Progenitor cell of endocrine pancreas (in vitro differentiated cells): ENCODE results near the gene SHISAL1. TPM values are rescaled to one million over a fixed set of nuclear protein-coding genes. Genes with fewer than 3 reads are reported as not detected.

ENCODE experiments used
- DNase-seq: peaks from one replicate; pipeline ENCODE4 v3.0.0; 2021; ENCODE audit warnings: low spot score; ENCODE audit not compliant: unreplicated experiment
- H3K27ac Mint-ChIP-seq: 2 replicates; pipeline ENCODE4 v1.8.0; 2021; ENCODE audit warnings: mild to moderate bottlenecking, moderate library complexity, mixed read lengths
- H3K27me3 Mint-ChIP-seq: 2 replicates; pipeline ENCODE4 v1.8.0; 2021; ENCODE audit warnings: mixed read lengths
- H3K36me3 Mint-ChIP-seq: 2 replicates; pipeline ENCODE4 v1.8.0; 2022; ENCODE audit warnings: mixed read lengths; ENCODE audit not compliant: insufficient read depth
- H3K4me1 Mint-ChIP-seq: 2 replicates; pipeline ENCODE4 v1.8.0; 2021; ENCODE audit warnings: low read depth, mixed read lengths
- H3K4me3 Mint-ChIP-seq: 2 replicates; pipeline ENCODE4 v1.8.0; 2021; ENCODE audit warnings: low read depth, mild to moderate bottlenecking, moderate library complexity, mixed read lengths
- H3K9me3 Mint-ChIP-seq: 2 replicates; pipeline ENCODE4 v1.8.0; 2021; ENCODE audit warnings: low read depth, mixed read lengths
- total RNA-seq: library from RNA; stranded (reverse); gene quantifications from 2 replicates; pipeline ENCODE4 v1.2.1, GENCODE V29; 2021
- TF ChIP-seq, protein P1 (sequence below): fragments of 200-600 bp; sonication (generic); IDR thresholded peaks from one replicate; pipeline ENCODE4 v1.5.0; 2021; ENCODE audit warnings: antibody characterized with exemption, mild to moderate bottlenecking; ENCODE audit not compliant: unreplicated experiment

The SHISAL1 gene
- total RNA-seq, 1 donor from 2014 or later = 0.46 TPM

DNA sequence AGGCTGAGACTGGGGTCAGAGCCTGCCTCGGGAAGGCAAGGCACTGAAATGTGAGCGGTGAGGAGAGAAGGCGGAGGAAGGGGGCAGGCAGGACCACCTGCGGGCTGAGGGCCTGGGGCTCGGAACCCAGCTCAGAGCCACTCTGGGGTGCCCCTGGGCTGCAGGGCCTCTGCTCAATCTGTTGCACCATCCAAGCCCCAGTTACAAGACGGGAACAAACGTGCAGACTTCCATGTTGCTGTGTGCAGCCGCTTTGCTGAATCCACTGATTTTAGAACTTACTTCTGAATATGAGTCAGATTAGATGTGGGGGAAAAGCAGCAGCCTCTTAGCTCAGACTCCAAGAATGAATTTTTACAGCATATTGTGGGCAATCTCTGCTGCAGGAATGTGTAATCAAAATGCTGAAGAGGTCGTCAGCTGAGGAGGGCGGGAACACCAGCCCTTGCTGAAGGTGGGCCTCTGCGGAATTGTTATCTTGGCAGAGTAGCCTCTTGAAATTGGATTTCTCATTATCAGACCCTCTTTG lies 110.4 kb downstream of the SHISAL1 start:
- Mint-ChIP-seq H3K9me3 (no peaks in the 10 kb centered on the region), H3K36me3 (no peaks in the 10 kb centered on the region), H3K27me3 (peaks cover 16% of the 10 kb centered on the region), H3K4me3 (no peak overlapping the region), H3K27ac (no peak overlapping the region), H3K4me1 (no peaks in the 10 kb centered on the region)
- no peak for DNase-seq
- TF ChIP-seq, protein P1, sequence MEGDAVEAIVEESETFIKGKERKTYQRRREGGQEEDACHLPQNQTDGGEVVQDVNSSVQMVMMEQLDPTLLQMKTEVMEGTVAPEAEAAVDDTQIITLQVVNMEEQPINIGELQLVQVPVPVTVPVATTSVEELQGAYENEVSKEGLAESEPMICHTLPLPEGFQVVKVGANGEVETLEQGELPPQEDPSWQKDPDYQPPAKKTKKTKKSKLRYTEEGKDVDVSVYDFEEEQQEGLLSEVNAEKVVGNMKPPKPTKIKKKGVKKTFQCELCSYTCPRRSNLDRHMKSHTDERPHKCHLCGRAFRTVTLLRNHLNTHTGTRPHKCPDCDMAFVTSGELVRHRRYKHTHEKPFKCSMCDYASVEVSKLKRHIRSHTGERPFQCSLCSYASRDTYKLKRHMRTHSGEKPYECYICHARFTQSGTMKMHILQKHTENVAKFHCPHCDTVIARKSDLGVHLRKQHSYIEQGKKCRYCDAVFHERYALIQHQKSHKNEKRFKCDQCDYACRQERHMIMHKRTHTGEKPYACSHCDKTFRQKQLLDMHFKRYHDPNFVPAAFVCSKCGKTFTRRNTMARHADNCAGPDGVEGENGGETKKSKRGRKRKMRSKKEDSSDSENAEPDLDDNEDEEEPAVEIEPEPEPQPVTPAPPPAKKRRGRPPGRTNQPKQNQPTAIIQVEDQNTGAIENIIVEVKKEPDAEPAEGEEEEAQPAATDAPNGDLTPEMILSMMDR = no peak

GRCh38 chr22:44201665-44202064 lies 111.1 kb downstream of the SHISAL1 start:
- no peak for DNase-seq
- H3K9me3 Mint-ChIP-seq = no peaks in the 10 kb centered on the region
- TF ChIP-seq, protein P1 = no peak
- no peak overlapping the region for H3K4me3 Mint-ChIP-seq
- no peak overlapping the region for H3K27ac Mint-ChIP-seq
- peaks cover 16% of the 10 kb centered on the region for H3K27me3 Mint-ChIP-seq
- H3K36me3 Mint-ChIP-seq = no peaks in the 10 kb centered on the region
- H3K4me1 Mint-ChIP-seq = no peaks in the 10 kb centered on the region

- no peaks in the 10 kb centered on the region for H3K9me3 Mint-ChIP-seq
- TF ChIP-seq, protein P1 = no peak
- peaks cover 16% of the 10 kb centered on the region for H3K27me3 Mint-ChIP-seq
- H3K4me1 Mint-ChIP-seq = no peaks in the 10 kb centered on the region
- no peak overlapping the region for H3K4me3 Mint-ChIP-seq
- H3K36me3 Mint-ChIP-seq = no peaks in the 10 kb centered on the region
- no peak for DNase-seq
- no peak overlapping the region for H3K27ac Mint-ChIP-seq
Observed at GRCh38 chr22:44200855-44201550, 111.7 kb downstream of the SHISAL1 start.

DNA sequence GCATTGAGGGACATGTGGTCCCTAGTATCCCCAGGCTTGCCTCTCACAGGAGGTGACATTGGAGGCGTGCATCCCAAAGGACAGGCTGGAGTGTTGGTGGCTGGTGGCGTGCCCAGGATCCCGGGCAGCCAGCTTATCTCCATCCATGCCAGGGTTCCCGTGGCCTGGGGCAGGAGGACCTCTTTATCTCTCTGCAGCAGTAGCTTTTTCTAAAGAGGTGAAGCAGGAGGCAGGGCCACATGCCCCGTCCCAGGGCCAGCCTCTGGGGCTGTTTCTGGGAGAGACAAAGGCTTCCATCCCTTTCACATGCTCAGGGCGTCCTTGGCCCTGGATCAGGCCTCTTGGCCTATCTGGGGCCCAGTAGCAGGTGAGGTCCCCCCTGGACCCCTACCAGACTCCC lies 112.3 kb downstream of the SHISAL1 start:
- H3K4me3 Mint-ChIP-seq = no peak overlapping the region
- H3K4me1 Mint-ChIP-seq = no peaks in the 10 kb centered on the region
- TF ChIP-seq, protein P1 = no peak
- no peak overlapping the region for H3K27ac Mint-ChIP-seq
- DNase-seq = no peak
- H3K9me3 Mint-ChIP-seq = no peaks in the 10 kb centered on the region
- no peaks in the 10 kb centered on the region for H3K36me3 Mint-ChIP-seq
- peaks cover 16% of the 10 kb centered on the region for H3K27me3 Mint-ChIP-seq

- Mint-ChIP-seq H3K4me1 (no peaks in the 10 kb centered on the region), H3K36me3 (no peaks in the 10 kb centered on the region), H3K9me3 (no peaks in the 10 kb centered on the region), H3K27me3 (peaks cover 19% of the 10 kb centered on the region), H3K4me3 (no peak overlapping the region), H3K27ac (no peak overlapping the region)
- TF ChIP-seq, protein P1 = no peak
- no peak for DNase-seq
Observed at GRCh38 chr22:44199866-44200265, 112.9 kb downstream of the SHISAL1 start.
